HG02759 (cell line): ENCODE results near the gene CCRL2.

Source experiments
- ATAC-seq: cut with Tn5 transposase; IDR thresholded peaks from one replicate; pipeline ENCODE4 v1.9.1; 2021; ENCODE audit warnings: mild to moderate bottlenecking, moderate library complexity; ENCODE audit not compliant: unreplicated experiment

Gene CCRL2

DNA sequence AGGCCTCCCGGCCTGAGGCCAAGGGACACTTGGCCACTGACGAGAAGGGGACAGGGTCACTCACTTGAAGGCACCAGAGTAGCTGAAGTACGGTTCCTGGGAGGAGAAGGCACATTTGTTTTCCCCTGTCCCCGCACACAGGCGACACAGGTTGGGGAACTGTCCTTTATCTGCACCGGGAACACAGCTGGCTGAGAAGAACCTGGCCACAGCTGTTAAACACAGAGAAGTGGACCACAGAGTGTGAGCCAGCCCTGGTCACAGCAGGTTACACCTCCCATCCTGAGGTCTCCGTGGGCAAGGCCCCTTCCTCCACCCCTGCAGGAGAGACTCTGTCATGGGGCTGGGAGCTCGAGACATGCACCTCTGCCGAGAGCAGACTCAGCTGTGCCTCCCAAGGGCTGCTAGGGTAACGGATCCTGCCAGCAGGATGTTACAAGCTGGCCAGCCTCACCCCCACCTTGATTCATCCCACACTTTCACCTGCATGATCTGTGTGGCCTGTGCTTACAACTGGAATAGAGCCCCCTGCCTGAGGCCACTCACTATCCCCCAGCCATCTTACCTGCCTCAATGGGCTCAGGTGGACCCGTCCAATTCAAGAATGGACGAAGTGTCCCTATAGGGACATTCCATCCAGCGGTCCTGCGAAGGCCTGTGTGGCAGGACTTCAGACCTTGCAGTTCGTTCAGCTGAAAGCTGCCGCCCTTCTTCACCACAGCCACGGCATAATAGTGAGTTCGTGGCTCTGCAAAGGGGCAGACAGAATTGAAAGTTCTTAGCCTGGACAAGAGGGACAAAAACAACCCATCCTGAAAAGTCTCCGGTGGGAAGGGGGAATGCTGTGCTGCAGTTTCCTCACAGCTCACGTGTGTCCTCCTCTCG lies 48.4 kb downstream of the CCRL2 start:
- no peak for ATAC-seq

DNA sequence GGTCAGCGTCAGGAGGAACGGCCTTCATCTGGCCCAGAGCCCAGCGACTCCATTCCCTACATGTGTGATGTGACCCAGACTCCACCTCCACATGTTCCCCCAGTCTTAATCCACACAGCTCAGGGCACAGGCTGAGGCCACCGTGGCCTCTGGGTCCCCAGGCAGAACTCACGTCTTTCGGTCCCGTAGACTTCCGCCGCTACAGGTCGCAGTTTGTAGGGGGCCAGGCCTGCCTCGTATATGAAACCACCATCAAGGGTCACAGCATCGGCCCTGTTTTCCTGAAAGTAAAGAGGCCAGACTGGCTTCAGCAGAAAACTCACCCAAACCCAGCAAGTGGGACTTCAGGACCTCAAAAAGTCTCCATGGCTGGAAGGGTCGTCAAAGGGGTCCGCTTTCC lies 49.1 kb downstream of the CCRL2 start:
- no peak for ATAC-seq
